ENCODE measurements around the gene CARF.
"Not testable (repeated sequence)": the region's sequence is repeated elsewhere in the genome, so short reads cannot be mapped to it uniquely, and the experiment has no call there.

The CARF gene

DNA sequence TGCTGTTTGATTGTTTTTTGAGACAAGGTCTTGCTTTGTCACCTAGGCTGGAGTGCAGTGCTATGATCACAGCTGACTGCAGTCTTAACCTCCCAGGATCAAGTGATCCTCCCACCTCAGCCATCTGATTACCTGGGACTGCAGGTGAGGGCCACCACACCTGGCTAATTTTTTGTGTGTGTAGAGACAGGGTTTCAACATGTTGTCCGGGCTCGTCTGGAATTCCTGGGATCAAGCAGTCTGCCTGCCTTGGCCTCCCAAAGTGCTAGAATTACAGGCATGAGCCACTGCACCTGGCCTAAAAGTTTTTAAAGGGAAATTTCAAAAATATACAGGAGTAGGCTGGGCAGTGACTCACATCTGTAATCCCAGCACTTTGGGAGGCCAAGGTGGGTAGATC is 22.4 kb downstream of the CARF start:
- ChIA-PET CTCF (no interaction called here), POLR2A (no interaction called here)
- no peak for DNase-seq (ENCODE audit: extremely low spot score)
- TF ChIP-seq HDGF (IDR thresholded peaks at IDR 0.05; ENCODE audit: borderline replicate concordance) (no peak), TARDBP (IDR thresholded peaks at IDR 0.05) (no peak), FOXK2 (IDR thresholded peaks at IDR 0.05) (no peak), CTBP1 (IDR thresholded peaks at IDR 0.05; ENCODE audit: borderline replicate concordance) (no peak), SUZ12 (IDR thresholded peaks at IDR 0.05) (no peak), PKNOX1 (IDR thresholded peaks at IDR 0.05) (no peak), LEF1 (IDR thresholded peaks at IDR 0.05; ENCODE audit: borderline replicate concordance) (no peak), L3MBTL2 (conservative IDR thresholded peaks at IDR 0.05) (no peak), FOXM1 (IDR thresholded peaks at IDR 0.05; ENCODE audit: borderline replicate concordance) (no peak), ARNT (IDR thresholded peaks at IDR 0.05) (no peak), SP1 (IDR thresholded peaks at IDR 0.05) (no peak), ZNF384 (IDR thresholded peaks at IDR 0.05) (no peak), ELF4 (IDR thresholded peaks at IDR 0.05) (no peak), BHLHE40 (IDR thresholded peaks at IDR 0.05; ENCODE audit: borderline replicate concordance) (no peak), NFRKB (IDR thresholded peaks at IDR 0.05) (no peak), FOXA1 (IDR thresholded peaks at IDR 0.05) (no peak)

DNA sequence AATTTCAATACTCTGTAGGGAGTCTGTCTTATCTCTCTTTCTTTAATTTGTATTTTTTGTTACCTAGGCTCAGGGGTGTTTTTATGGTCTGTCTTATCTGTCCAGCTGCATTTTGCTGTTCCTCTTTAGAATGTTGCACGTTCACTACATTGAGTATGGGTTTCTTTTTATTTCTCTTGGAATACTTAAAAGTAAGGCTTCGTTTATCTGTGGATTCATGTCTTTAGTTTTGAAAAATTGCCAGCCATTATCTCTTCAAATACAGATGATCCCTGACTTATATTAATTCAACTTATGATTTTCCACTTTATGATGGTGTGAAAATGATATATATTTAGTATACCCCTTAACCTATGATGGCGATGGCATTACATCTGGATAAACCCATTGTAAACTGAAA is 26.9 kb downstream of the CARF start:
- POLR2A ChIA-PET, result no interaction called here
- CTCF ChIA-PET, result no interaction called here
- TF ChIP-seq CTBP1 (IDR thresholded peaks at IDR 0.05; ENCODE audit: borderline replicate concordance) (no peak), SUZ12 (IDR thresholded peaks at IDR 0.05) (no peak), SP1 (IDR thresholded peaks at IDR 0.05) (no peak), ELF4 (IDR thresholded peaks at IDR 0.05) (no peak), FOXM1 (IDR thresholded peaks at IDR 0.05; ENCODE audit: borderline replicate concordance) (no peak)
- DNase-seq (ENCODE audit: extremely low spot score), result no peak

GRCh38 chr2:202941771-202942170 is 29.7 kb downstream of the CARF start:
- no peak for TF ChIP-seq TARDBP (IDR thresholded peaks at IDR 0.05)
- TF ChIP-seq FOXA1 (IDR thresholded peaks at IDR 0.05), result no peak
- no peak for TF ChIP-seq ZNF384 (IDR thresholded peaks at IDR 0.05)
- TF ChIP-seq BHLHE40 (IDR thresholded peaks at IDR 0.05; ENCODE audit: borderline replicate concordance), result no peak
- no peak for TF ChIP-seq CTBP1 (IDR thresholded peaks at IDR 0.05; ENCODE audit: borderline replicate concordance)
- no peak for TF ChIP-seq SUZ12 (IDR thresholded peaks at IDR 0.05)
- no peak for TF ChIP-seq FOXM1 (IDR thresholded peaks at IDR 0.05; ENCODE audit: borderline replicate concordance)
- TF ChIP-seq FOXK2 (IDR thresholded peaks at IDR 0.05), result no peak
- no peak for TF ChIP-seq ELF4 (IDR thresholded peaks at IDR 0.05)
- TF ChIP-seq SP1 (IDR thresholded peaks at IDR 0.05), result no peak
- no peak for TF ChIP-seq LEF1 (IDR thresholded peaks at IDR 0.05; ENCODE audit: borderline replicate concordance)
- no peak for TF ChIP-seq ARNT (IDR thresholded peaks at IDR 0.05)
- TF ChIP-seq HDGF (IDR thresholded peaks at IDR 0.05; ENCODE audit: borderline replicate concordance), result no peak
- ChIA-PET CTCF (no interaction called here), POLR2A (no interaction called here)
- DNase-seq (ENCODE audit: extremely low spot score), result no peak

DNA sequence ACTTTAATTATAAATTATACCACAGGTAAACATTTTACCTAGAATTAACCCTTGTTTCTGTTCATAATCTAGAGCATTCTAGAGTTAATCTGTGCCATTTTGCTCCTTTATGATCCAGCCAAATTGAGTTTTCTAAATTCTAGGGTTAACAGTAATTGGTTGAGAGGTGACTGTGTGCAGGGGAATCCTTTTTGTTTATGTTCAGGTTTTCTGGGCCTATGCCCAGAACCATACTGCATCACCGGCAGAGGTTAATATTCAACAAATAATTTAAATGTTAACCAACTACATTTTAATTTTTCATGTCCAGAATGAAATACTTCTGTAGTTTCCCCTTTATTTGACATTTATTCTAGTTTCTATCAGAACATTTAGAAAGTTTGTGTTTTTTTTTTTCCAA is 32.3 kb downstream of the CARF start:
- ChIA-PET POLR2A (no interaction called here), CTCF (no interaction called here)
- no peak for DNase-seq (ENCODE audit: extremely low spot score)
- TF ChIP-seq TARDBP (IDR thresholded peaks at IDR 0.05) (no peak), ELF4 (IDR thresholded peaks at IDR 0.05) (no peak), LEF1 (IDR thresholded peaks at IDR 0.05; ENCODE audit: borderline replicate concordance) (no peak)

DNA sequence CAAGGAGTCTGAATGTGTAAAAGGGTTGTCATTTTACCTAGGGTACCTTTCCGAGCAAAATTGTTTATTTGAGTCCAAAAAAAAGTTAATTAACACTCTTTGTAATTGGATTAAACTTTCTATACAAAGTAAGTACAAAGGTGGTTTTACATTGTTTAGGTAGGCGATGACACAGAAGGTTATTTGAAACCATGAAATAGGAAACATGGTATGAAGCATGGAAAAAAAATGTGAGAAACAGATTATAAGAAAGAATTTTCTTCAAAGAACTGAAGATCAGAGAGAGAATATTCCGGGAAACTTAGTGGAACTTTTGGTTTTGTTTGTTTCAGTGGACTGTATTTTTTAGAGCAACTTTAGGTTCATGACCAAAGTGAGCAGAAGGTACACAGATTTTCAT is 32.7 kb downstream of the CARF start:
- no peak for TF ChIP-seq ARNT (IDR thresholded peaks at IDR 0.05)
- TF ChIP-seq FOXK2 (IDR thresholded peaks at IDR 0.05), result no peak
- no peak for TF ChIP-seq FOXA1 (IDR thresholded peaks at IDR 0.05)
- no peak for TF ChIP-seq SUZ12 (IDR thresholded peaks at IDR 0.05)
- TF ChIP-seq BHLHE40 (IDR thresholded peaks at IDR 0.05; ENCODE audit: borderline replicate concordance), result no peak
- no peak for TF ChIP-seq HDGF (IDR thresholded peaks at IDR 0.05; ENCODE audit: borderline replicate concordance)
- TF ChIP-seq ELF4 (IDR thresholded peaks at IDR 0.05), result no peak
- no peak for TF ChIP-seq SP1 (IDR thresholded peaks at IDR 0.05)
- TF ChIP-seq CTBP1 (IDR thresholded peaks at IDR 0.05; ENCODE audit: borderline replicate concordance), result no peak
- TF ChIP-seq LEF1 (IDR thresholded peaks at IDR 0.05; ENCODE audit: borderline replicate concordance), result no peak
- TF ChIP-seq PKNOX1 (IDR thresholded peaks at IDR 0.05), result no peak
- POLR2A ChIA-PET, result no interaction called here
- CTCF ChIA-PET, result no interaction called here
- no peak for DNase-seq (ENCODE audit: extremely low spot score)

- no peak for TF ChIP-seq ELF4 (IDR thresholded peaks at IDR 0.05)
- DNase-seq (ENCODE audit: extremely low spot score), result no peak
- ChIA-PET POLR2A (no interaction called here), CTCF (no interaction called here)
Measured at GRCh38 chr2:202945497-202945896, 33.4 kb downstream of the CARF start.

GRCh38 chr2:202949333-202949732 is 37.3 kb downstream of the CARF start:
- POLR2A ChIA-PET; DNase-seq (ENCODE audit: extremely low spot score): not testable (repeated sequence)
- CTCF ChIA-PET, result interaction anchor here (1.1 kb wide), 1 partner anchor 14 kb away, joined by 3 read pairs; no protein-coding TSS in a partner anchor

- ChIA-PET CTCF (no interaction called here), POLR2A (no interaction called here)
- no peak for TF ChIP-seq ELF4 (IDR thresholded peaks at IDR 0.05)
- TF ChIP-seq ZNF384 (IDR thresholded peaks at IDR 0.05), result no peak
- TF ChIP-seq TARDBP (IDR thresholded peaks at IDR 0.05), result no peak
- TF ChIP-seq FOXM1 (IDR thresholded peaks at IDR 0.05; ENCODE audit: borderline replicate concordance), result no peak
- TF ChIP-seq HDGF (IDR thresholded peaks at IDR 0.05; ENCODE audit: borderline replicate concordance), result no peak
- TF ChIP-seq NFRKB (IDR thresholded peaks at IDR 0.05), result no peak
- no peak for TF ChIP-seq SP1 (IDR thresholded peaks at IDR 0.05)
- TF ChIP-seq SUZ12 (IDR thresholded peaks at IDR 0.05), result no peak
- no peak for TF ChIP-seq PKNOX1 (IDR thresholded peaks at IDR 0.05)
- TF ChIP-seq FOXK2 (IDR thresholded peaks at IDR 0.05), result no peak
- no peak for TF ChIP-seq BHLHE40 (IDR thresholded peaks at IDR 0.05; ENCODE audit: borderline replicate concordance)
- no peak for TF ChIP-seq ARNT (IDR thresholded peaks at IDR 0.05)
- no peak for DNase-seq (ENCODE audit: extremely low spot score)
Measured at GRCh38 chr2:202950592-202950991, 38.5 kb downstream of the CARF start.

Measured in HEK293T (cell line).